GM21528 (cell line): ENCODE results near the gene ASXL1.
A peak's percentile ranks its signal among the peaks of the same experiment; 100 is the strongest.
"Not testable (repeated sequence)": the region's sequence is repeated elsewhere in the genome, so short reads cannot be mapped to it uniquely, and the experiment has no call there.

ENCODE experiments used
- ATAC-seq: cut with Tn5 transposase; IDR thresholded peaks from one replicate; pipeline ENCODE4 v1.9.1; 2021; ENCODE audit warnings: mild to moderate bottlenecking, moderate library complexity; ENCODE audit not compliant: unreplicated experiment, low FRiP score

Gene ASXL1

DNA sequence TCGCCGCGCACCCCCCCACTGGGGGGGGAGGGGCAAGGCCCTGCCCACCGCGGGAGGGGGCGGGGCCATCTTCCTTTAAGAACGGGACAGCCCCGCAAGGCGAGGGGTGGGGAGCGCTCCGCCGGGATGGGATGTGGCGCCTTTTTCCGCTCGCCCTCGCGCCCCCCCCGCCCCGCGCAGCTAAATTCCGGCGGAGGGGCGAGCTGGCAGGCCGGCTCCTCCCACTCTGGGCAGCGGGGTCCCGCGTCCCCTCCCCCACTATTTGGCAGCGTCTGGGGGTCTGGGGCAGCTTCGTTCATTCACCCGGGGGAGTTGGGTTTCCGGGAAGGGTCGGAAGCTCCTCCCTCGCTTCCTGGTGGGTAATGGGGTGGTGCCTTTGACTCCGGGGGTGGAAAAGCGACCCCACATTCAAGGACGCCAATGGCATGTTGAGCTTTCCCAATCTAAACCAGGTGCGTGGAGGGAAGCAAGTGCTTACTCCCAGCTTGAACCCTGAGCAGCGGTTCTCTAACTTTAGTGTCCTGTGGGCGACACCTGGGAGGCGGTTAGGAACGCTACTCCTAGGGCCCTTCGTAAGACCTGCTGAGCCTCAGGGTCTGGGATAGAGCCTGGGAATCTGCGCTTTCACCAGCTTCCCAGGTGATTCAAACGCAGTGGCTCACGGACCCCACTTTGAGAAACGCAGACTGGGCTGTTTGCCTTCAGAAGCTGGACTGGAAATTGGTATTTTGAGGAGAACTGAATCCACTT is 927 bp downstream of the ASXL1 start:
- peak; percentile 24 for ATAC-seq

DNA sequence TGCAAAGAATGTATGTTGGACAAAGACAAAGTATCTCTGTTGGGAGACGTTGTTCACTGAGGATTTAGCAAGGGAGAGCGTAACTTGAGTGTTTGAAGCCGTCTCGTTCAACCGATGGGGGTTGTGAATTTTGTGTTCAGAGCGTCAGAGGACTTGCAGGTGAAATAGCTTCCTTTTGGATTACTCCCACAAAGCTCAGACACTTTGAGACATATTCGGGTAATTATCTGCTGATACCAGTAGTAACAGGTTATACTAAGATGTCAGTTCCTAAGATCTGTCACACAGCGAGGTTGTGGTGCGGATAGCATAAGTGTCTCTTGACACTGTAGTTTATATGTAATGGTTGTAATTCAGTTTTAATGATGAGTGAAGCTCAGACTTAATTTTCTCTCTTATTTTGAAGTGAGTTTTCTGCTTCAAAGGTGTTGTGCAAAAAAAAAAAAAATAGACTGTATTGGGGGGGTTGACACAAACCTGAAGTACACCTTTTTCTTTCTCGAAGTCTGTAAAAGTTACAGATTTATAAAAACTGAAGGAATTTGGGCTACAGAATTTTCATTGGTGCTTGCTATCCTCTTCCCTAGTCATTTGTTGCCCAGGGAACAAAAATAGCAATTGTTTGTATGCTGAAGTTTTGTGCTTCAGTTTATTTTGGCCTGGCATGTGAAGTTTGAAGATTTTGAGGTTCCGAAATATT is 1.7 kb downstream of the ASXL1 start:
- ATAC-seq, result no peak

DNA sequence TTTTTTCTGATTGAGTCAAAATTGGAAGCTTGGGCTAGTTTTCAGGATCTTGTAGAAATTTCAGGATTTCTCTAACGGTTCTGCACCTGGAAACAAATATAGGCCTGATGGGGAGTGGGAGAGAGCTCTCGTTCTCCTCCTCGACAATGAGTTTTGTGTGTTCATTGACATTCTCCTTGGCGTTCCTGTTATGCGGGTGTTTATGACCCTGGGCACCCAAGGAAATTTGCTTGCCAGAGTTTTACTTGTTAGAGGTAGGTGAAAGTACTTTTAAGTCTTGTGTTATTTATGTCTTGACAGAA is 2.2 kb downstream of the ASXL1 start:
- ATAC-seq, result no peak

DNA sequence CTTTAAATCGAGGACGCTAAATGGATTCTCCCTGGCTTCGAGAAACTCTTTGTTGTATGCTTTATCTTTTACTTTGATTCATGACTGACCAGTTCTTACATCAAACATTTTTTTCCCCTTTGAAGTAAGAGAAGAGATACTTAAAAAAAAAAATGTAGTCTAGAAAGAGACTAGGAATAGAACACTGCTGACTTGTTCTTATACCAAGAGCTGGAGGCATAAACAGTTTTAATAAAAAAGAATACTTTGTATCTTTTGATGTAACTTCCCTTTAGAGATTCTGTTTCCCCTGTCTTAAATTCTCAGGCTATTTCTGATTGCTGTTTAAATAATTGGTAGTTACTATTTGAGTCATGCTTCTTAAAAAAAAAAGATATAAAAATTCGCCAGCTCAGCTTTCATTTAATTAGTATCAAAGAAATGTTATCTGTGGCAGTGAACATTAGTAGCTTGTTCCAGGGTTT is 4.8 kb downstream of the ASXL1 start:
- ATAC-seq, result no peak

DNA sequence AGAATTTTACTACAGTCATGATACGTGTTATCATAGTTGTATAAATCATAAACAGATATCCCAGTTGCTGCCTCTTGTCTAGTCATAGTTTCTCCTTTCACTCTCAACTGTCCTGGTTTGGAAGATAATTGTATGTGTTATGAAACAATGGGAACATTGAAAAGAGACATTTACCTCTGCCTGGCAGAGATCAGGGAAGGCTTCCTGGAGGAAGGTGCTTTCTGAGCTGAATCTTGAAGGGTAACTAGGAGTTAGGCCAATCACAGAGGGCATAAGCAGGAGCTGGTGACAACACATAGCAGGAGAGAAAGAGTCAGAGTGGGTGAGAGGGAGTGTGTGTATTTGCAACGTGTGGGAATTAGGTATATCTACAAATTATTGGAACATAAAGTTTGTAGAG is 5.4 kb downstream of the ASXL1 start:
- ATAC-seq, result no peak

DNA sequence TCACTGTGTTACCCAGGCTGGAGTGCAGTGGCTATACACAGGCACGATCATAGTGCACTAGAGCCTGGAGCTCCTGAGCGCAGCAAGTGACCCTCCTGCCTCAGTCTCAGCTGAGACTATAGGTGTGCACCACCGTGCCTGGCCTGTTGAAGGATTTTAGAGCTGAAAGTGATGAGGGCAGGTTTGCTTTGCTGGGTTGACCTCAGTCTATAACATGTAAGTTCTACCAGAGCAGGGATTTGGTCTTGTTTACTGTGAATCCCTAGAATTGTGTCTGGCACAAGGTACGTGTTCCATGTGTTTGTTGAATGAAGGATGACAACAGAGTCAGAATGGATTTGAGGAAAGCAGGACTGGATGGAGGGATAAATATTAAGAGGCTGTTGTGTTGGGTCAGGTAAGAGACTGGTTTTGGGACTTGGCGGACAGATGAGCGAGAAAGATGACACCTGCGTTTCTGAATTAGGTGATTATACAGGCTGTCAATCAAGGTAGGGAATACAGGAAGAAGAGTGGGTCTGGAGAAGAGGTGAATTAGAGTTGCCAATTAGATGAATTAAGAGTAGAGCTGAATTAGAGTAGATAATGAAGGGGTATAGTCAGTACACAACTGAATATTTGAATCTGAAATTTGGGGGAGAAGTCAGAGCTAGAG is 6.5 kb downstream of the ASXL1 start:
- ATAC-seq, result no peak

- no peak for ATAC-seq
These were observed 7.4 kb downstream of the ASXL1 start for GRCh38 chr20:32365564-32365963.

DNA sequence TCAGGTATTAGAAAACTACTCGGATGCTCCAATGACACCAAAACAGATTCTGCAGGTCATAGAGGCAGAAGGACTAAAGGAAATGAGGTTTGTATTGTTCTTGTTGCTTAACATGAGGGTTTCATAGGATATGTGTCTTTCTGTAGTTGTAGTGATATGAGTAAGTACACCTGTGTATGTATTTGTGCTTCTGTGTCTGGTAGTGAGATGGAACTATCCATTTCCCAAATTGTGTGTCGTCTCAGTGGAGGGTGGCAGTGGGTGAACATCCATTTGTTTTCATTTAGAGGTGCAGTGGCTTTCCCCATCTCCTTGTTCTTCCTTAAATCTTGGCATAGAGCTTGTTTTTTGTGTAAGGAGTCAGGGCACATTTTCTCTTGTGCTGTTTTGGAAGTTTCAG is 8.2 kb downstream of the ASXL1 start:
- ATAC-seq, result no peak

DNA sequence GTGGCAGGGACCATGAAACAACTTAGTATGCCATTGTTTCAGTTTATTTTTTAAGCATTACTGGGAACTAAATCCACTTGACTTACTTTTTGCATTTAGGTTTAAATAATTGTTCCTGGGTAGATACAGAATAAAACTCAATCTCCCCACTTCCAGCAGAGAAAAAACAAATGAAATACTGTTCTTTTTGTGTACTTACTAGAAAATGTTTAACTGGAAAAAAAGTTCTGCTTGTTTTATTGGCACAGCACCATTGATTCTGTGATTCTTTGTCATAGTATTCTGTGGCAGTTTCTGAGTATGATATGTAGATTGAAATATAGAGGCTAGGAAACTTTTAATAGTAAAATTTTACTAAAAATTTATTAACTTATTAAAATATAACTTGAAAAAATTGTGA is 10.2 kb downstream of the ASXL1 start:
- no peak for ATAC-seq

DNA sequence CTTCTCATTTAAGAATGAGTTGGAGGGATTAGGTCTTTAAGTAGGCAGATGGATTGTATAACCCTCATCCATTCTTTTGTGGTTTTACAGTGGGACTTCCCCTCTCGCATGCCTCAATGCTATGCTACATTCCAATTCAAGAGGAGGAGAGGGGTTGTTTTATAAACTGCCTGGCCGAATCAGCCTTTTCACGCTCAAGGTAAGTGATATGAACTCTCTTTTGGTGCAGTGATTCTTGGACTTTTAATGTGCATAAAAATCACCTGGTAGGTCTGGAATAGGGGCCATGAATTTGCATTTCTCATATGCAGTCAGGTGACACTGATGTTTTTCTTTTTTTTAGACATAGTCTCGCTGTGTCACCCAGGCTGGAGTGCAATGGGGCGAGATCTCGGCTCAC is 10.8 kb downstream of the ASXL1 start:
- no peak for ATAC-seq

- ATAC-seq, result no peak
These were observed 12.8 kb downstream of the ASXL1 start for GRCh38 chr20:32370897-32371296.

- no peak for ATAC-seq
These were observed 20.3 kb downstream of the ASXL1 start for GRCh38 chr20:32378461-32378860.

- ATAC-seq, result not testable (repeated sequence)
These were observed 21.9 kb downstream of the ASXL1 start for GRCh38 chr20:32380037-32380436.

- ATAC-seq, result no peak
These were observed 22.6 kb downstream of the ASXL1 start for GRCh38 chr20:32380745-32381144.

DNA sequence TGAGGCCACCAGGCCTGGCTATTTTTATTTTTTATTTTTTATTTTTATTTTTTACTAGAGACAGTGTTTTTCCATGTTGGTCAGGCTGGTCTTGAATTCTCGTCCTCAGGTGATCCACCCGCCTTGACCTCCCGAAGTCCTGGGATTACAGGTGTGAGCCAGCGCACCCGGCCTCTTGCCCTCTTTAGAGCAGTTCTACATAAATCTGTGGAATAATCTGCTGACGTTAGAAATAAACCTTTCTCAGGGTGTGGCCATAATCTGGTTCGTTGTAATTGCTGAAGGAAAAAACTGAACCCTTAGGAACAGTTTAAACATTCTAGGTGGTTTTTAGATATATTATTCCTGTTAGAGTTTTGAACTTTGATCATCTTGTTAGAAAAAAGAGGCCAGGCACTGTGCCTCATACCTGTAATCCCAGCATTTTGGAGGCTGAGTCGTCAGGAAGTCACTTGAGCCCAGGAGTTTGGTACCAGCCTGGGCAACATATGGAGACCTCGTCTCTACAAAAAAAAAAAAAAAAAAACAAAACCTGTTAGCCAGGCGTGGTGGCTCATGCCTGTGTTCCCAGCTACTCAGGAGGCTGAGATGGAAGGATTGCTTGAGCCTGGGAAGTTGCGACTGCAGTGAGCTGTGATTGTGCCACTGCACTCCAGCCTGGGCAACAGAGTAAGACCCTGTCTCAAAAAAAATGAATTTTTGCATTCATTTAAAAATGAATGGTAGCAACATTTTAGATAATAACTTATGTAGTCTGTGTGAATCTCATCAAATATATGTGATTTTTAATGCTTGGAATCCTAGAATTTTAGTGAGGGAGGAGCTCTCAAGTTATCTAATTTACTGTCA is 24.2 kb downstream of the ASXL1 start:
- no peak for ATAC-seq

- ATAC-seq, result not testable (repeated sequence)
These were observed 25.3 kb downstream of the ASXL1 start for GRCh38 chr20:32383441-32383840.

GRCh38 chr20:32385541-32385940 is 27.4 kb downstream of the ASXL1 start:
- no peak for ATAC-seq

- no peak for ATAC-seq
These were observed 28.0 kb downstream of the ASXL1 start for GRCh38 chr20:32386091-32386490.

- ATAC-seq, result no peak
These were observed 29.1 kb downstream of the ASXL1 start for GRCh38 chr20:32387252-32387651.

GRCh38 chr20:32391003-32391402 is 32.9 kb downstream of the ASXL1 start:
- ATAC-seq, result no peak

GRCh38 chr20:32395066-32395465 is 36.9 kb downstream of the ASXL1 start:
- no peak for ATAC-seq
